CD4-positive, alpha-beta T cell treated with Interleukin-17A for 4 hours (primary cell): Measurements from ENCODE around the gene DIO1.

ENCODE experiments used
- DNase-seq: peaks from one replicate; pipeline ENCODE4 v3.0.0-alpha.2; 2020; ENCODE audit warnings: mixed read lengths

Gene DIO1

GRCh38 chr1:53895421-53895820 lies 1.4 kb downstream of the DIO1 start:
- no peak for DNase-seq

GRCh38 chr1:53896635-53897229 lies 2.7 kb downstream of the DIO1 start:
- no peak for DNase-seq

- no peak for DNase-seq
Measured at GRCh38 chr1:53899206-53899628, 5.2 kb downstream of the DIO1 start.

- no peak for DNase-seq
Measured at GRCh38 chr1:53899708-53900107, 5.7 kb downstream of the DIO1 start.

- no peak for DNase-seq
Measured at GRCh38 chr1:53902235-53903138, 8.5 kb downstream of the DIO1 start.

GRCh38 chr1:53905509-53905908 lies 11.5 kb downstream of the DIO1 start:
- no peak for DNase-seq

- DNase-seq = no peak
Measured at GRCh38 chr1:53906121-53906520, 12.1 kb downstream of the DIO1 start.

- DNase-seq = no peak
Measured at GRCh38 chr1:53909946-53910345, 16.0 kb downstream of the DIO1 start.

- no peak for DNase-seq
Measured at GRCh38 chr1:53911442-53911841, 17.5 kb downstream of the DIO1 start.

GRCh38 chr1:53913352-53914033 lies 19.5 kb downstream of the DIO1 start:
- no peak for DNase-seq

- DNase-seq = no peak
Measured at GRCh38 chr1:53918343-53918742, 24.4 kb downstream of the DIO1 start.

- no peak for DNase-seq
Measured at GRCh38 chr1:53919675-53920066, 25.7 kb downstream of the DIO1 start.

- DNase-seq = no peak
Measured at GRCh38 chr1:53927376-53927881, 33.4 kb downstream of the DIO1 start.

- no peak for DNase-seq
Measured at GRCh38 chr1:53929246-53929960, 35.4 kb downstream of the DIO1 start.

- DNase-seq = no peak
Measured at GRCh38 chr1:53930932-53931331, 36.9 kb downstream of the DIO1 start.

- no peak for DNase-seq
Measured at GRCh38 chr1:53931523-53931922, 37.5 kb downstream of the DIO1 start.

- DNase-seq = no peak
Measured at GRCh38 chr1:53934170-53934765, 40.3 kb downstream of the DIO1 start.

GRCh38 chr1:53936430-53936829 lies 42.4 kb downstream of the DIO1 start:
- DNase-seq = no peak

GRCh38 chr1:53938136-53938830 lies 44.3 kb downstream of the DIO1 start:
- no peak for DNase-seq

GRCh38 chr1:53942127-53942957 lies 48.4 kb downstream of the DIO1 start:
- DNase-seq = no peak

GRCh38 chr1:53943090-53943489 lies 49.1 kb downstream of the DIO1 start:
- no peak for DNase-seq
